HG03442 (cell line): ENCODE measurements around the gene MID1.

Experiments used
- ATAC-seq: cut with Tn5 transposase; IDR thresholded peaks from one replicate; pipeline ENCODE4 v1.9.1; 2021; ENCODE audit warnings: mild to moderate bottlenecking, moderate library complexity; ENCODE audit not compliant: unreplicated experiment

MID1 gene

DNA sequence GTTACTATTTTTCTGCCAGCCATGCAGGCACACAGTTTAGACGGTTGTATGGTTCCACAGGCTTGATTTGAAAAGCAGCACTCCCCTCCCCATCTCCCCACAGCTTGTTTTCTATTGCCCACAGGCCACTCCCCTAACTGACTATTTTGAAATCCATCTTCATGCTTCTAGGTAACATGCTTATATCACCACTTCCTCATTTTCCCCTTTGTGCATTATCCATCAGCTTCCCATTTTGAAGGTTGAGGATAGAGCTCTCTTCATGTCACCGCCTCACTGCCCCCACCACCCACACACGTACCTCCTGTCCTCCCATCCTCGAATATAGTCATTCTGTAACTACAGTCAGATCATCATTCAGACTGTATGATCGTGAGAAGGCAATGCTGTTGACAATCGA lies 224.7 kb downstream of the MID1 start:
- no peak for ATAC-seq
